ENCODE measurements around the gene IMP4.
"Not testable (repeated sequence)": the region's sequence is repeated elsewhere in the genome, so short reads cannot be mapped to it uniquely, and the experiment has no call there.

The IMP4 gene, protein sequence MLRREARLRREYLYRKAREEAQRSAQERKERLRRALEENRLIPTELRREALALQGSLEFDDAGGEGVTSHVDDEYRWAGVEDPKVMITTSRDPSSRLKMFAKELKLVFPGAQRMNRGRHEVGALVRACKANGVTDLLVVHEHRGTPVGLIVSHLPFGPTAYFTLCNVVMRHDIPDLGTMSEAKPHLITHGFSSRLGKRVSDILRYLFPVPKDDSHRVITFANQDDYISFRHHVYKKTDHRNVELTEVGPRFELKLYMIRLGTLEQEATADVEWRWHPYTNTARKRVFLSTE

DNA sequence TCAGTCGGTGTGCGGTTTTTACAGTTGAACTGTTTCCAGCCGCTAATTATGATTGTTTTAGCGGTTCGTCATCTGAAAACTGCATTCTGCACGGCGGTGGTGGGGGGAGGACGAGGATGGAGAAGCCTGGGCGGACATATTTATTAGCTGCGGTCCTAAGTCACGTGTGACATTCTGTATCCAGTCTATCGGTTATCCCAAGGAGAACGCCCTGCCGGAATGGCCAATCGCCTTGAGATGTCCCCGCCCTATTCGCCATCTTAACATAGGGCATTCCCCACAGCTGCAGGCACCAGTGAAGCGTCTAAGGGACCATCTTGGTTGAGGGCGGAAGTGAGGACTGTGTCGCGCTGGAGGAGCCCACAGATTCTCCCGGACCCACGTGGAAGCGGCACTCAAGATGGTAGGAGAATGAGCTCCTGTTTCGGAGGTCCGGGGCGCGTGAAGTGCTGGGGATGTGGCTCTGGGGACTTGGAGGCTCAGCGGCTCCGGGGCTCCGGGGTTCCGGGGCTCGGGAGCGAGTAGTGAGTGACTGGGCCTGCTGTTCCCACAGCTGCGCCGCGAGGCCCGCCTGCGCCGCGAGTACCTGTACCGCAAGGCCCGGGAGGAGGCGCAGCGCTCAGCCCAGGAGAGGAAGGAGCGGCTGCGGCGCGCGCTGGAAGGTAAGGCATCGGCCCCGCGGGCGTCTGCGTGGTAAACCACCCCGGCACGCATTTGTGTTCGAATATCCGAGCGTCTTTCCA, at the start of gene IMP4:
TSS of gene IMP4 (plus strand) at position 365 of the 743 bp plus-strand sequence. CDS start at position 401, 36 bp downstream.
- peak; percentile 93 for DNase-seq

DNA sequence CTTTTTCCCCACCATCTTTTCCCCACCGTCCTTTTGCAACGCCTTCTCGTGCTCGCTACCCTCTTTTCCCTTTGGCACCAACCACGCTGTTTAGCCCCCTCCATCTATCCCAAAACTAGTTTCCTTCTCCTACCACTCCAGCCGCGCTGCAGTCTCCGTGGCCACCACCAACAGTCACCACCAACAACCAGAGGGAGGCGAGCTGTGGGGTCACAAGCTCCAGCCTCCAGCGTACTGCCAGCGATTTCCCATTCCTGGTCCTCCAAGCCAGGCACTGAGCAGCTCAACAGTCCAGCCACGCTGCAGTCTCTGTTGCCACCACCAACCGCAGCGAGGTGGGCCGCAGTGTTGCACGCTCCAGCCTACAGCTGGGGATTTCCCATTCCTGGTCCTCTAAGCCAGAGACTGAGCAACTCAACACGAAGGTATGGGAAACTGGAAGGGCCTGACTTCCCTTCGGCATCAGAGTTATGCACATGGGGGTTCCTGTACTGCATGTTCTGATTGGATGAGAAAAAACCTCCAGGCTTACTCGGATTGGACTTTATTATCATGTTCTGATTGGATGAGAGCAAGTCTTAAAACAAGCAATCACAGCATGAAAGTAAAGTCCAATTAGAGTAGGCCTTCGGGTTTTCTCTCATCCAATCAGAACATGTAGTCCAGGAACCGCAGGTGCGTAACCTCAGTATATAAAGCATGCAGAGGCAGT, 42.3 kb upstream of the IMP4 start:
- DNase-seq: no peak

DNA sequence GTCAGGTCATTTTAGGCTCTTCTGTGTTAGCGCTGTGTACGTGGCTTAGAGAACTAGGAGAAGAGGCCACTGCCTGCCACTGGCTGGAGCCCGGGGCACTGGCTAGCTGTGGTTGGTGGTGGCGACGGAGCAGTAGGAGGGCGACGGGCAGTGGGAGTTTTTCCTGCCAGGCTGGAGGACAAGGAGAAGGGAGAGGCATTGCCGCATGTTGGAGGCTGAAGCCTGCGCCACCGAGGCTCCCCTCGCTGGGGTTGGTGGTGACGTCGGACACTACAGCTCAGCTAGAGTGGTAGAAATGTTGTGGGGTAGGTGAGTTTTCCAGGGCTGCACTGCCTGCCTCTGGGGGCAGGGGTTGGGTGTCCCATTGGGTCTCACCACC, 41.7 kb upstream of the IMP4 start:
- no peak for DNase-seq

DNA sequence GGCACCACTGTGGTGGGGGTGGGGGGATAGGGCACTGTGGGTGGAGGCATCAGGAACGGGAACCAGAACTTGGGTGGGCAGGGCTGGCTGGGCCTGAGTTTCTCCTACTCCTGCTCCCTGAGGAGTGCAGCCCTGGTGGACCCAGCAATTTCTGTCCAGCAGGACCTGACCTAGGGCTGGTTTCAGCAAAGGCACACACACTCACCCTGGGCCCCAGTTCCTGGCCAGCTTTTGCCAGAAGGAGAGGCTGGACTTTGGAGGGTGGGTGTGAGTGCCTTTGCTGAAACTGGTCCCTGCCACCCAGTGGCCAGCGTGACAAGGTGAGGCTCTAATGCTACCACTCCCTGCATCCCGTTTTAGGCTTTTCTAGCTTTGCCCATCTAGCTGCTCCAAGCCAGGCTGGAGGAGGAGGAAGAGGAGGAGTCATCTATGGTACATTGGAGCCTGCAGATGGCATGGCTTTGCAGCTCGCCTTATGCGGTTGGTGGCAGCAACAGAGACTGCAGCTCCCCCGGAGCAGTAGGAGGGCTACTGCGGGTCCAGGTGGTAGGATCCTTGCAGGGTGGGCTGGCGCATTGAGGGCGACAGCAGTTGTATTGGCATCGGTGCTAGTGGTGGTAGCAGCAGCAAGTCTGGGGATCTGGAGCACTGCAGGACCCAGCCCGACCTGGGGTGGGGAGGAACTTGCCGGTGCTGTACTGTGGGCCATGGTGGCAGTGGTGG, 40.4 kb upstream of the IMP4 start:
- no peak for DNase-seq

DNA sequence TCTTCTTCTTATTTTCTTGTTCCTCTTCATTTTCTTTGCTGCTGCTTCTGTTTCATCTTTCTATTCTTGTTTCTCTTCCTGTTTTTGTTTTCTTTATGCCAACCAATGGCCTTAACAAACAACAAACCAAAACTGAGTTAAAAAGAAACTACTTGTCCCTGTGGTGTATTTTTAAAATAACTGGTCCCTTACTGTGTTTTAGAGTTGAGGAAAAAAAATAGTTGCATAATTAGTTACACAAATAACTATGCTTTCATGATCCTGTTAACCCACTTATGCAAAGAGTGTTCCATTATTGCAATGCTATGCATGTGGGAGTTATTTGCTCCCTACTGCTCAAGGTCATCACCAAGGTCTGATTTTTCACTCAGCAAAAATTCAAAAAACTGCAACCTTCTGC, 39.5 kb upstream of the IMP4 start:
- no peak for DNase-seq

DNA sequence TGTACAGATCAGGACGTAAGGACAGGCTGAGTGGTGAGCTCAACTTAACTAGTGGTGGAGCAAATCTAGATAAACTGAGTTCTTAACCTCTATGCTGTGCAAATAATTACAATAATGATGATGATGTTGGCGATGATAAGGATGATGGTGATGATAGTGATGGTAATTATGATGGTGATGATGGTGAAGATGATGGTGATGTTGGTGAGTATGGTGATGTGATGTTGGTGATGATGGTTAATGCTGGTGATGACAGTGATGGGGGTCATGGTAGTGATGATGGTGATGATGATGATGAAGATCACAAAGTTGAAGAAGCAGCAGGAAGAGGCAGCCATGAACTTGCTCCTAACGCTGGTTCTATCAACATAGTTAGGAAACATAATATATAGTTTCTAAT, 38.0 kb upstream of the IMP4 start:
- no peak for DNase-seq

DNA sequence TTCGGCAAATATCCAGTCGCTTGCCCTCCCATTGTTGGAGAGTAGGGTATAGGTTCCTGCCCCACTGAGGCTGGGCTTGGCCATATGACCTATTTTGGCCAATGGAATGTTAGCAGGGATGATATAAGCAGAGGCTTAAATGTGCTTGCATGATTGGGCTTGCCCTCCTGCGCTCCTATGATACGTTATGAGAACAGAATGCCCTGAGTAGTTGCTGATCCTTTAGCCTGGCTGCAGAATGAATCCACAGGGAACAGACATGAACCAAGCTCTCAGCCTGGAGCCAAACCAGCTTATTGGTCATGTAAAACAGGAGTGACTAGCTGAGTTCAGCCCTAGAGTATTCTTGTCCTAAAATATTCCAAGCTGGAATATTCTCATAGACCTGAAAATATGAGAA, 34.8 kb upstream of the IMP4 start:
- no peak for DNase-seq

DNA sequence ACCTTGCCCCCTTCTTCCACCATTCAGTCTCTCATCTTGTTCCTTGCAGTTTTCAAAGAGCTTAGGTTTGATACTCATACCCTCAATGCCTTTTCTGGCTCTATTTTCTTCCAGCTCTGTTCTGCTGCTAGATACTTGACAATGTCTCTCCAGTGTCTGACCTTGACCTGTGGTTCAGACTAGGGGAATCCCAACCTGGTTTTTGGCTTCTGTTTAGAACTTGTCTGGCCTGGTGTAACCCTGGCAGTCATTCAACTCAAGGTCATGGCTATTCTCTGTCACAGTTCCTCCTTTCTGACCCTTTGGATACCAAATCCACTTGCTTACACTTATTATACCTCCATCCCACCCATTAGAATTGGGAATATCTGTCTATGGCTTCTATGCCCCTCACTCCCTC, 31.8 kb upstream of the IMP4 start:
- no peak for DNase-seq

DNA sequence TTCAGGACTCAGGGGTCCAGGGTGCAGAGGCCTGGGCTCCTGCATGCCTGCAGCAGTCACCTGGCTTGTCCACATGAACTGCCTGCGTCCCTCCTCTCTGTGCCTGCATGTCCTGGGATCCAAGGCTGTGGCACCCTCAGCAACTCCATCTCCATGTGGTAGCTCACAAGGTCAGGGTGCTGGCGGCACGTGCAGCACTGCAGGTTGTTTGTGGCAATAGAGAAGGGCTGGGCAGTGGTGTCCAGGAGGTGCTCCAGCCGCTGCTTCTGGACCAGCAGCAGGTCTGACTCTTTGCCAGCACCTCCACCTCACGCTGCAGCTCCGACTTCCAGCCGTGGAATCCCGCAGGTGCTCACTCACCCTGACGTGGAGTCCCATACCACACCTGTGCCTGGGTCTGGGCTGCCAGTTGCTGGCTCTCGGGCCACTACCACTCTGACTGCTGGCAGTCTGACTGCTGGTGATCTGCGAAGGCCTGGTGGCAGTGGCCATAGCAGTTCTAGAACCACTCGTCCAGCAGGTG, 28.8 kb upstream of the IMP4 start:
- no peak for DNase-seq

DNA sequence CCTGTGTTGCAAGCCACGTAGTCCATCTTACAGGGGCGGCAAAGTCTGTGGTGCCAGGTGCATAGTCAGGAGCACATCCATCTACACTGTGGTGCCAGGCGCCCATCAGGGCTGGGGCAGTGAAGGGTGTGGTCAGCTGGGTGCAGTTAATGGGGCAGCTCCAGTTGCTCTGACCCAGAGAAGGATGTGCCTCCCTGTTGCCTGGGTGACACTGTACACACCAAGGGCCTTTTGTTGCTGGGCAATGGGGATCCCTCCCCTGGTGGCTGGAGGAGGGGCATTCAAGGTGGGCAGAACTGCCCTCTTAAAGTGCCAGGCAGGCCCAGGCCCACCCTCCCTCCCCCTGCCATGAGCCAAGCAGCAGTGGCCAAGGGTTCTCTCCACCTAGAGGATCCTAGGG, 28.3 kb upstream of the IMP4 start:
- no peak for DNase-seq

DNA sequence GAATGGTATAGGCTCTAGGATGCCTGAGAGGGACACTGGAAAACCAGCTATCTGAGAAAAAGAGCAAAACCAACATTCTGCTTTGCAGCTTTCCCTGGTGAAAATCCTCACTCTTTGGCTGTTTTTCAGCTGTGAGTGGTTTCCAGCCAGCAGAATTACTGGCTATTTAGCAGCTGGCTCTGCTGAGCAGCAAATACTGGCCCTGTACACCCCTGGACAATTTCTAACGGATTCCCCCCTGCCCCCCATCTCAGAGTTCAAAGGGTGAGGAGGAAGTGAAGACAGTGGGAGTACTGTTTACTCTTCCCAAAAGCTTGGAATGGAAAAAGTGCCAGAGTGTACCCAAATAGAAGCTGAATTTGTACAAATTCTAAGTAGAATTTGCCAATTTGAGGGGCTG, 26.1 kb upstream of the IMP4 start:
- no peak for DNase-seq

DNA sequence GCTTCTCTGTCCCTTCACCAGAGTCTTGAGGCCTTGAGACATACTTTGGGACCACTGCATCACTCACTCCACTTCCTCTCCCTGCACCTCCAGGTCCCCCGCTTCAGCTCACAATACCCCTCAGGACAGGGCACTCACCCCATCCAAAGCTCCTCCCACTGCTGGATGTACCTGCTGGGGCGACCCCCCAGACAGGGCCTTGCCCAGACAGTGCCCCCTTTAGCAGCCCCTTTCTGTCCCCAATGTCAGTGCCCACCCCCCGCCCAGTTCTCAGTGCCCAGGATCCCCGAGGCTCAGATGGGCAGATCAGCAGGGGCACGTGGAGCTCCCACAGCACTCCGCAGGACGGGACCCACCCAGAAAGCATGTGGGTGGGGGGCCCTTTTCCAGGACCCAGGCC, 23.8 kb upstream of the IMP4 start:
- no peak for DNase-seq

DNA sequence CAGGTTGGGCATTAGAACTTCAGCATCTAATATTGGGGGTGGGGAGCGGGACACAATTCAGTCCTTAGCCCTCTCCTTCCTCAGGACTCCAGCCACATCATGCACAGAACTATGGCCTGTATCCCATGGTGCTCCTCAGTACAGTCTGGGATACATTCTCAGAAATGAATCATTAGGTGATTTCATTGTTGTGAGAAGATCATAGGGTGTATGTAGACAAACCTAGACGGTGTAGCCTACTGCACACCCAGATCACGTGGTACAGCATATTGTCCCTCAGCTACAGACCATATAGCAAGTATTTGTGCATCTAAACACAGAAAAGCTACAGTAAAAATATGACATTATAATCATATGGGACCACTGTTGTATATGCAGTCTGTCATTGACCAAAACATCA, 23.2 kb upstream of the IMP4 start:
- DNase-seq: no peak

DNA sequence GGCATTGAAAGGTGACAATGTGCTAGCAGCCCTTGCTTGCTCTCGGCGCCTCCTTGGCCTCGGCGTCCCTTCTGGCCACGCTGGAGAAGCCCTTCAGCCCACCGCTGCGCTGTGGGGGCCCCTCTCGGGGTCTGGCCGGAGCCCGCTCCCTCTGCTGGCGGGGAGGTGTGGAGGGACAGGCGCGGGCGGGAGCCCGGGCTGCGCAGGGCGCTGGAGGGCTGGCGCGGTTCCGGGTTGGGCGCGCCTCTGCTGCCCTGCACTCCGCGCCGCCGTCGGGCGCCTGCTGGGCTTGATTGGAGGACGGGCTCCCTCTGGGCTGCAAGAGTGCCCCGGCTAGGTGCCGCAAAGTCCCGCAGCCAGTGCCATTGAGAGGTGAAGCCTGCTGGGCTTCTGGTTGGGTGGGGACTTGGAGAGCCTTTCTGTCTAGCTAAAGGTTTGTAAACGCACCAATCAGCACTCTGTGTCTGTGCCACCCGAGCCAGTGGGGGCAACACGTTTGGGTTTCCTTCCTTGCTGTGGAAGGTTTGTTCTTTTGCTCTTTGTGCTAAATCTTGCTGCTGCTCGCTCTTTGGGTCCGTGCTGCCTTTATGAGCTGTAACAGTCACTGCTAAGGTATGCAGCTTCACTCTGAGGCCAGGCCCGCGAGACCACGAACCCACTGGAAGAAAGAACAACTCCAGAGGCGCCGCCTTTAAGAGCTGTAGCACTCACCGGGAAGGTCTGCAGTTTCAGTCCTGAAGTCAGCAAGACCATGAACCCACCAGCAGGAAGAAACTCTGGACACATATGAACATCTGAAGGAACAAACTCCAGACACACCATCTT, 14.8 kb upstream of the IMP4 start:
- DNase-seq: no peak

DNA sequence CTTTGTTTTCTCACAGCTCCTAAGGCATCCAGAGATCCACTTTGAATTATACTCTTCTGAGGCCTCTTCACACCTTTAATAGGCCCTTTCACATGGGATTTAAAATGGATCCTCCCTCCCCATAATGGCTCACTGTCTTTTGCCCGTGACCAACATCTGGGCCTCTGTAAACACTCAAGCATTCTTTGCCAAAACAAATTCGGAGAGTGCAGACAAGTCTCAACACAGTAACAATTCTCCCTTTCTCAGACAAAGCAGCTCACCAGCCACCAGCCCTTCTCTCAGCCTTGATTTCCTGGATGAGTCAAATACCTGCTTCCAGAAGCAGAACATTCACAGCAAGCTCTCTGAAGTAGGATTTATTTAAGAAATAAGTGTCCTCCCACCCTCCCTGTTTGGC, 14.0 kb upstream of the IMP4 start:
- DNase-seq: no peak

DNA sequence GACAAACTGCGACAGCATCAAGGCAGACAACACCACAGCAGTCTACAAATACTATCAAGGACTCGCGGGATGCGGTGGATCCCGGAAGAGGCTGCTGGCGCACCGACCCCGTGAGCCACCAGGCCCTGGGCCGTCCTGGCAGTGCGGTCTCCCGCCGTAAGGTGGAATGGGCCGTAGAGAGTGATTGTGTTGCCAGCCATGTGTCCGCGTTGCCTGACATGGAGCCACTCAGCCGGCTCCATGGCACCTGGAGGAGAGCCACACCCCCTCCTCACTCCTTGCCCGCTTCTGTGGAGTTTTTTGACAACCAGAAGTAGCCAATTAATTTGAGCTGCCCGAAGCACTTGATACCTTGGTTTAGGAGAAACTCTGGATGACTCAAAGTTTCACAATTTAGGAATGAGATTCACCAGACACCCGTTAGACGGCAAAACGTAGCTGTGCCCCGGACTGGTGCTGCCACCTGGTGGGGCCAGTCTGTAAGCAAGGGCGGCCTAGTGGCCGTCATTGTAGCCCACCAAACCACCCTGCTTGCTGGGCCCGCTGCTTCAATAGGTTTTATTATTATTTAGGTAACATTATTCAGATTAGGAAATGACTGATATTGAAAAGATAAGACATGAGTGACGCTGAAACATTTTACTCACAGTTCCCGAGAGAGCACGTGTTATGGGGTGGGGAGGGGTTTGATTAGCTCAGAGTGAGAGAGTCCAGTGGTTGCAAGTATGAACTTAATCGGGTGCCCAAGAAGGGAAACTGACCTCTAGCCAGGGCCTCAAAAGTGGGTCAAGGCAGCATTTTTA, 10.2 kb upstream of the IMP4 start:
- DNase-seq: peak; percentile 70

DNA sequence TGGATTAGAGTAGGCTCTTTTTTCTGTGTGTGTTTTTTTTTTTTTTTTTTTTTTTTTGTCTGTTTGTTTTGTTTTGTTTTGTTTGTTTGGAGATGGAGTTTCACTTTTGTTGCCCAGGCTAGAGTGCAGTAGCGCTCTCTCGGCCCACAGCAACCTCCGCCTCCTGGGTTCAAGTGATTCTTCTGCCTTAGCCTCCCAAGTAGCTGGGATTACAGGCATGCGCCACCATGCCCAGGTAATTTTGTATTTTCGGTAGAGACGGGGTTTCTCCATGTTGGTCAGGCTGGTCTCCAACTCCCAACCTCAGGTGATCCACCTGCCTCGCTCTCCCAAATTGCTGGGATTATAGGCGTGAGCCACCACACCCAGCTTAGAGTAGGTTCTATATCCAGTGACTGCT, 9.4 kb upstream of the IMP4 start:
- not testable (repeated sequence) for DNase-seq

DNA sequence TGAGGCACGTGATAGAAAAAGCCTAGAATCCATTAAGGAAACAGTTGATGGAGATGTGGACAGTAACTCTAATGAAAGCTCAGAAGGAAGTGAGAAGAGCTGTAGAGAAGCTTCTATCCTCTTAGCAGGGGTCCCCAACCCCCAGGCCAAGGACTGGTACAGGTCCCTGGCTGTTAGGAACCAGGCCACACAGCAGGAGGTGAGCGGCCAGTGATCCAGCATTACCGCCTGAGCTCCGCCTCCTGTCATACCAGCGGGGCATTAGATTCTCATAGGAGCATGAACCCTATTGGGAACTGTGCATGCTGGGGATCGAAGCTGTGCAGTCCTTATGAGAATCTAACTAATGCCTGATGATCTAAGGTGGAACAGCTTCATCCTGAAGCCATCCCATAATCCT, 8.7 kb upstream of the IMP4 start:
- no peak for DNase-seq

DNA sequence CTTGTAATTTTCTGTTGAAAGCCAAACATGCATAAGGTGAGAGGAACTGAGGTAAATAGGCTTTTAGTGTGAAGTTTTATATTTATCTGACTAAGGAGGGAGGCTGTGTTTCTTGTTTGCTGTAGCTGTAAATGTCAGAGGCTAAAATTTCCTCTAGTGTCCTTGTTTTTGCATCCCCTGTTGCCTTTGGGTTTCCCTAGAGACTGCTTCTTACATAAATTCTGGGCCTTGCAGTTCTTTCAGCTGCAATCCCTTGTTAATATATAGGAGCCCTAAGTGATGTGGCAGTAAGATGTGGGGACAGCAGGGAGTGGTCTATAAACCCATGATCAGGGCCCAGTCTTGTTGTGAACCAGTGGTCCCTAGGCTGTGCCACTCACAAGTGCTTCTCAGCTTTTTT, 7.5 kb upstream of the IMP4 start:
- DNase-seq: no peak

DNA sequence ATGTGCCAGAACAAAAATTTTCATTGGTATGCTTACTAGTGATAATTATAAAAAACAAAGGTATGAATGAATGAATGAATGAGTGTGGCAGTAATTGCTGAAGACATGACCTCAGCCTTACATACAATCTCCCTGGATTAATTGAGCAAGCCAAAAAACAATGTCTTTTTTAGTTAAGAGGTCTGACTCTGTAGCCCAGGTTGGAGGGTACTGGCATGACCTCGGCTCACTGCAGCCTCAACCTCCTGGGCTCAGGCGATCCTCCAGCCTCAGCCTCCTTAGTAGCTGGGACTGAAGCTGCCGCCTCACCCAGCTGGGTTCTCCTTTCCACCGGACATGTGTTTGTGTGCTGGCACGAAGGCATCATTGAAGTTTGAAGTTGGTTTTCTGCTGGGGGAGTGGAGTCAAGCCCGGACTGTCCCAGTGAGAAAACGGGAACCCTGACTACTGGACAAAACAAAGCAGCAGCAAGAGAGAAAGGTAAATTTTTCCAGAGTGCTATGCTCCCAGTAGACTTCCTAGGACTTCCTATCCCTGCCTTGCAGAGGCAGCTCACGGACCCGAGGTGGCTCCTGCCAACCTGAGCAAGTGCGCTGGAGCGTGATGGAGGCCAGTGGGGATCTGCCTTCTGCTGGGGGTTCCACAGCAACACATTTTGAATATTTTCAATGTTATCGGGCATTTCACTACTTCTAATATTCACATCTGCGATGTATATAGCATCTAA, 6.4 kb upstream of the IMP4 start:
- DNase-seq: no peak

Data from activated gamma-delta T cell treated with Interleukin-2 at 50 U/mL for 16 hours (primary cell).